DOHH2 (cell line): ENCODE data around the gene GPRC5A.

Experiments used
- H3F3A ChIP-seq: fragments of 200-600 bp; sonication (generic), shearing (Covaris generic); 2 replicates; pipeline ENCODE4 v1.6.0; 2016; ENCODE audit warnings: antibody characterized with exemption, mild to moderate bottlenecking; ENCODE audit not compliant: control insufficient read depth, insufficient read depth
- H3K27ac ChIP-seq: fragments of 200-600 bp; sonication (generic); 2 replicates; pipeline ENCODE4 v1.5.1; 2014; ENCODE audit warnings: low read depth, mild to moderate bottlenecking, low read length, moderate library complexity
- H3K27me3 ChIP-seq: fragments of 200-600 bp; sonication (generic); 2 replicates; pipeline ENCODE4 v1.6.1; 2014; ENCODE audit warnings: mild to moderate bottlenecking, low read length, mixed read lengths; ENCODE audit not compliant: control insufficient read depth
- H3K36me3 ChIP-seq: fragments of 200-600 bp; sonication (generic); 2 replicates; pipeline ENCODE4 v1.6.1; 2014; ENCODE audit warnings: mild to moderate bottlenecking, low read length, moderate library complexity, mixed read lengths; ENCODE audit not compliant: control insufficient read depth
- H3K4me1 ChIP-seq: fragments of 200-600 bp; sonication (generic); 2 replicates; pipeline ENCODE4 v1.6.1; 2014; ENCODE audit warnings: mild to moderate bottlenecking, low read length, mixed read lengths; ENCODE audit not compliant: control insufficient read depth
- H3K4me2 ChIP-seq: fragments of 200-600 bp; sonication (generic); 2 replicates; pipeline ENCODE4 v1.6.0; 2014; ENCODE audit warnings: mild to moderate bottlenecking, low read length, moderate library complexity
- H3K4me3 ChIP-seq: fragments of 200-600 bp; sonication (generic); 2 replicates; pipeline ENCODE4 v1.5.1; 2014; ENCODE audit warnings: mild to moderate bottlenecking, low read length, mixed read lengths
- H3K79me2 ChIP-seq: fragments of 200-600 bp; sonication (generic); 2 replicates; pipeline ENCODE4 v1.6.1; 2014; ENCODE audit warnings: mild to moderate bottlenecking, low read length, mixed read lengths; ENCODE audit not compliant: control insufficient read depth
- H3K9me2 ChIP-seq: fragments of 200-600 bp; sonication (generic); replicated peaks from 2 replicates; pipeline ENCODE4 v1.6.1; 2014; ENCODE audit warnings: mild to moderate bottlenecking, low read length, mixed read lengths; ENCODE audit not compliant: control insufficient read depth
- H3K9me3 ChIP-seq: fragments of 200-600 bp; sonication (generic); 2 replicates; pipeline ENCODE4 v1.6.1; 2014; ENCODE audit warnings: antibody characterized with exemption, low read length, mixed read lengths; ENCODE audit not compliant: control insufficient read depth, insufficient read depth
- H4K20me1 ChIP-seq: fragments of 200-600 bp; sonication (generic); 2 replicates; pipeline ENCODE4 v1.6.0; 2014; ENCODE audit warnings: low read depth, mild to moderate bottlenecking, antibody characterized with exemption, low read length, moderate library complexity; ENCODE audit not compliant: control insufficient read depth, insufficient read depth
- CTCF ChIP-seq: fragments of 200-600 bp; sonication (generic); IDR thresholded peaks from one replicate; pipeline ENCODE4 v1.5.1; 2014; ENCODE audit warnings: antibody characterized with exemption, mild to moderate bottlenecking, low read depth, low read length; ENCODE audit not compliant: poor library complexity, severe bottlenecking
- EZH2phosphoT487 ChIP-seq: fragments of 200-600 bp; sonication (generic); IDR thresholded peaks from 2 replicates; pipeline ENCODE4 v1.6.1; 2017; ENCODE audit warnings: borderline replicate concordance, mild to moderate bottlenecking, antibody characterized with exemption, low read length, moderate library complexity, mixed read lengths

The GPRC5A gene

GRCh38 chr12:12896260-12896659 is 4.9 kb downstream of the GPRC5A start:
- H3K4me3 ChIP-seq, result no peak overlapping the region
- H3F3A ChIP-seq, result no peaks in the 10 kb centered on the region
- H3K9me3 ChIP-seq, result no peaks in the 10 kb centered on the region
- no peak overlapping the region for H3K27ac ChIP-seq
- no peaks in the 10 kb centered on the region for H3K36me3 ChIP-seq
- peaks cover 31% of the 10 kb centered on the region for H3K27me3 ChIP-seq
- no peaks in the 10 kb centered on the region for H3K79me2 ChIP-seq
- no peaks in the 10 kb centered on the region for H3K4me1 ChIP-seq
- no peak overlapping the region for H3K4me2 ChIP-seq
- no peaks in the 10 kb centered on the region for H3K9me2 ChIP-seq
- no peaks in the 10 kb centered on the region for H4K20me1 ChIP-seq
- TF ChIP-seq EZH2phosphoT487 (no peak), CTCF (no peak)

- Histone ChIP-seq H3F3A (no peaks in the 10 kb centered on the region), H3K9me3 (no peaks in the 10 kb centered on the region), H3K27me3 (peaks cover 27% of the 10 kb centered on the region), H3K4me2 (no peak overlapping the region), H3K79me2 (no peaks in the 10 kb centered on the region), H3K4me3 (no peak overlapping the region), H3K4me1 (no peaks in the 10 kb centered on the region), H3K36me3 (no peaks in the 10 kb centered on the region), H3K9me2 (no peaks in the 10 kb centered on the region), H4K20me1 (no peaks in the 10 kb centered on the region), H3K27ac (no peak overlapping the region)
- TF ChIP-seq CTCF, result no peak
- TF ChIP-seq EZH2phosphoT487, result no peak
Observed at GRCh38 chr12:12897302-12897701, 5.9 kb downstream of the GPRC5A start.

- Histone ChIP-seq H3K79me2 (no peaks in the 10 kb centered on the region), H3K9me3 (no peaks in the 10 kb centered on the region), H3F3A (no peaks in the 10 kb centered on the region), H3K36me3 (no peaks in the 10 kb centered on the region), H3K27ac (no peak overlapping the region), H3K4me3 (no peak overlapping the region), H3K27me3 (peaks cover 19% of the 10 kb centered on the region), H3K4me1 (no peaks in the 10 kb centered on the region), H3K4me2 (no peak overlapping the region), H3K9me2 (no peaks in the 10 kb centered on the region), H4K20me1 (no peaks in the 10 kb centered on the region)
- TF ChIP-seq EZH2phosphoT487 (no peak), CTCF (no peak)
Observed at GRCh38 chr12:12898136-12898717, 6.9 kb downstream of the GPRC5A start.
